GM18907 (cell line): ENCODE results near the gene NGFR.
"Not testable (repeated sequence)": the region's sequence is repeated elsewhere in the genome, so short reads cannot be mapped to it uniquely, and the experiment has no call there.

Experiments used
- ATAC-seq: cut with Tn5 transposase; IDR thresholded peaks from one replicate; pipeline ENCODE4 v1.9.1; 2021; ENCODE audit warnings: mild to moderate bottlenecking, moderate library complexity; ENCODE audit not compliant: unreplicated experiment

NGFR gene

DNA sequence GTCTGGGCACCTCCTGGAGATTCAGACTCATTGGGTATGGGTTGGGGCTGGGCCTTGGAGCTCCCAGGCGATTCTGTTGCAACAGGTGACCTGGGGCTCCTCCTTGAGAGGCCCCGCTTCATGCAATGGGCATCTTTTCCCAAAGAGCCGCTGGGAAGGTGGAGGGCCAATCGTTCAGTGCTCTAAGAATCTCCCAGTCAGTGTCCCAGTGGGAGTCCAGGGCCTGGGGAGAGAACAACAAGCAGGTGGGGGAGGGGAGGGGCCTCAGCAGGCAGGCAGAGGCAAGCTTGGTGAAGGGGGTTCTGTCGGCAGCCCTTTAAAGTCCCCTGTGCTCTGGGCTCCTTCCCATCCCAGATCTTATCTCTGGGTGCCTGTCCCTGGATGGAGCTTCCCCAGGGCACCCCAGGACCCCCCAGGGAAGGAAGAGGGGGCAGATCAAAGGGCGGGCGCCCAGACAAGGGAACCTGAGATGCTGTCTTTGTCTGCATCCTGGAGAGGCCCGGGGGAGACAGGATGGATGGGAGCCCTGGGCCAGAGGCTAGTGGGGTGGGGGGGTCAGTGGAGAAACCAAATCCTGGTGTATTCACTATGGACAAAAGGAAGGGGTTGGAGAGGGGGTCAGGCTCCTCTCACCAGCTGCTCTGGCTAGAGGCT, 50.0 kb downstream of the NGFR start:
- no peak for ATAC-seq

DNA sequence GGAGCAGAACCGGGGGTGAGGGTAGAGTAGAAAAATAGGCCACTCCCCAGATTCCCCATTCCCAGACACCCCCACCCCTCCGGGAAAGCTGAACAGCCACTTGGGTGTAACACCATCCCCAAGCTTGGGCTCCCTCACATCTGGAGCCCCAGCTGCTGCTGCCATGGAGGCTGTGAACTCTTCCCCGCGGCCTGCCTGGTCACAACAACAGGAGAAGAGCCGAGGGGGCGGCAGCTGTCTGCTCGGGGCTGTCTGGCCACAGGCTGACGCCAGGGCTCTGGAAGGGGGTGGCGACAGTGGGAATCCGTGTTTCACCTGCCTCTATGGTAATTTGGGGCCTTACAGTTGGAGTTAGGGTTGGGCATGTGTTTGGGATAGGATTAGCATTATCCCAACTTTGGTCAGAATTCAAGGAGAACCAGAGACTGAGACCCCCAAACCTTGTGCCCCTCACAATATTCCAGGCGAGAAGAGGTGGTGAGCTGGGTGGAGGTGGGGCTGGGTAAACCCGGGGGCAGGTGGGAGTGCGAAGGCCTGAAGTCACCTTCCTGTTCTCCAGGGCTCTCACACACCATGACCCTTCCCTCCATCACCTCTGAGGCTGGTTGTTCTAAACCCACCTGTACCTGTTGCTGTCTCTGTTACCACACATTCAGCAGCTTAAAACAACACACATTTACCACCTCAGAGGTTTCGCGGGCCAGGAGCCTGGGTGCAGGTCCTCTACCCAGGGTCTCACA, 50.9 kb downstream of the NGFR start:
- ATAC-seq, result no peak

DNA sequence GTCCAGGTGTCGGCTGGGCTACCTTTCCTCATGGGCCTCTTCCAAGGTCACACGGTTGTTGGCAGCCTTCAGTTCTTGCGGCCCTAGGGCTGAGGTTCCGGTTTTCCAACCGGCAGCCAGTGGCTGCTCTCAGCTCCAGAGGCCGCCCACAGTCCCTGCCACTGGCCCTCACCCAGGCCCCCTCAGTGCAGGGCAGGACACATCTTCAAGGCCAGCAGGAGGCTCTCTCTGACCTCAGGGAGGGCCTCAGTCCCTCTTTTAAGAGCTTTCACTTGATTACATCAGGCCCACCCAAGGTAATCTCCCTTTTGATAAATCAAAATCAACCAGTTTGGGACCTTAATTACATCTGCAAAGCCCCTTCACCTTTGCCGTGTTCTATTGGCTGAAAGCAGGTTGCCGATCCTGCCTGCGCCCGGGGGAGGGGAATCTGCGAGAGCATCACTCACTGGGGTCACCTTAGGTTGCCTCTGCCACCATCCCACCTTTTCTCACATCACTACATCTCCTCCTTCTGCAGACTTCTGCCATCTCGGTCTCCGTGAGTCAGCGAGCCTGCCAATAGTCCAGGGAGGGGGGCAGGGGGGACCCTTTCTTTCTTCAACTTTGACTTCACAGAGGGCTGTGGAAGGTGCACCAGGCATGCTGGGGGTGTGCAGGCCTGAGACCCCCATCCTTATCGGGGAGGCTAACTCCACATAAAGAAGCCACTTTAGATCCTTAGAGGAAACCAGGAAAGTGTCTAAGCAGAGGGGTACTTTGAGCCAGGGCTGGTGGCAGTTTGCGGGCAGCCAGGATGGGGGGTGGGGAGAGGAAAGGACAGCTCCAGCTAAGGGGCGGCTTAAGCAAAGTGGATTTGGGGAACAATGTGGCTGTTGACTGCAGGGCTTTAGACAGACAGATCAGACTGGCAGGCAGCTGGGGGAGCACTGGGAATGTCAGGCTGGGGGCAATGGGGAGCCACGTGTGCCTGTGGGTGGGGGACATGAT, 51.7 kb downstream of the NGFR start:
- no peak for ATAC-seq

DNA sequence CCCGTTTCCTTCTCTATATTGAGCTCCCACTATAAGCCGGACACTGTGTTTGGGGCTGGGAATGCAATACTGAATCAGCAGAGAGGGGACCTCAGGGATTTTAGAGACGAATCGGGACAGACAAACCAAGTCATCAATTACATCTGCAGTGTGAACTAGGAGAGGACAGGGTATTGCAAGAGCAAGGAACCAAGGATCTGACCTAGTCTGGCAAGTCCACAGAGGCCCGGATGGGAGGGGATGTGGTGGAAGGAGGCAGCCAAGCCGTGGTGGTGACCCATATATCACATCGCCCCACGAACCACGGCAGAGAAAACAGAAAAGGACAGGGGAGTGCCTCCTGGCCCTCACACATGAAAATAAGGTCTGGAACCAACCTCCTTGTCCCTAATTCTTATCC, 52.5 kb downstream of the NGFR start:
- no peak for ATAC-seq

DNA sequence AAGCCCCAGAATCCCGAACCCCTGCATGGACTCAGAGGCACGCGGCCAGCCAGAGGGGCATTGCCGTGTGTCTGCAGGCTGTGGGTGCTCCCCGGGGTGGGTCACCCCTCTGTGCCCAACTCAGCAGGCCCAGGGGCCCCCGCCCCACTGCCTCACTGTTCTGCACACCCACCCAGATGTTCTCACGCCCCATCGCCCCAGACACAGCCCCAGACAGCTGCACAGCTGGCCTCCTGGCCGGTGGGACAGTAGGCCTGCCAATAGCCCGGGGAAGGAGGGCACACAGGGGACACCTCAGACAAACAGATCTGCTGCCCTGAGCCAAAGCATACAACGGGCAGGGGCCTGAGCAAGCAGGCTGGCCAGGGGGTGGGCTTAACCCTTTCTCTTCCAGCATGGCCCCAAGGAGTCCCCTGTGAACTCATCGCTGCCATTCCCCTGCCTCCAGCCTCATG, 53.0 kb downstream of the NGFR start:
- ATAC-seq, result no peak

DNA sequence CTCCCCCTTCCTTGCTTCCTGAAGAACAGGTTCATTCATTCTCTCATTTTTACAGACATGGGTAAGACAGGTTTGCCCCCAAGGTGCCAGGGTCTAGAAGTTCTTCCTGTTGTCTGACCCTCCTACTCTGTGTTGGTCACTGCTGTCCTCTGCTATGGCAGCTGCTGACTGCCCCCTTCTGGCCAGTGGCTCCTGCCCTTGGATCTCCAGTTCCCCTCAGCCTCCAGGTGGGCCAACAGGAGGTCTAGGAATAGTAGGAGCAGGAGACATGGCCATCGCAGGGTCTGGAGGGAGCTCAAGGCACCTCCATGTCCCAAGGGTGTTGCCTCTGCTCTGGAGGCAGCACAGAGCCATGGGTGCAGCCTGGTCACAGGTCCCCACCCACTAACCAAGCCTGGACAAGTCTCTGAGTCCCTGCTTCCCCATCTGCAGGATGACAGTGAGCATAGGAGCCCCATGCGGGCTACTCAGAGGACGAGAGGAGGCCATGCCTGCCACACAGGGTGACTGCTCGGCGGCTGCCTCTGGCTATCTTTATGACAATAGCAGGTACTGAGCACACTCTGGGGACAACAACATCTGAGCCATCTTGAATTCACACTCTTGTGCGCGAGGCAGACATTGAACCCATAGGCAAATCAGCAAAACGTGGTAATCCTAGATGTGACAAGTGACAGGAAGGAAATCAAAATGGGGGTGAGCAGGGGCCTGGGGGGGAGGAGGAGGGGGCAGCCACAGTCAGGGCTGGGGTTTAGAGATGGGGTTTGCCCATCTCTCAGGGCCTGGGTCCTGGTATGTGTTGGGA, 53.6 kb downstream of the NGFR start:
- ATAC-seq, result no peak

DNA sequence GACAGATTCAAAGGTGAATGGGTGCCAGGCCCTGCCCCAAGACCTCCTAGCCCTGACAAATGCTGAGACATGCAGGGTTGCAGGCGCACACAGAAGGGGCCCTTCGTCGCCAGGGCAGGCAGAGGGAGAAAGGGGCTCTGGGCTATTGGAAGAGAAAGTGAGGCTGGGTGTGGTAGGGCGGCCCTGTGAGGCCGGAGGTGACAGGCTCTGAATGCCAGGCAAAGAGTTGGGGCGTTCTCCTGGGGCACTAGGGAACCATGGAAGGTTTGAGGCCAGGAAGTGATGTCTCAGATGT, 54.2 kb downstream of the NGFR start:
- ATAC-seq, result no peak

DNA sequence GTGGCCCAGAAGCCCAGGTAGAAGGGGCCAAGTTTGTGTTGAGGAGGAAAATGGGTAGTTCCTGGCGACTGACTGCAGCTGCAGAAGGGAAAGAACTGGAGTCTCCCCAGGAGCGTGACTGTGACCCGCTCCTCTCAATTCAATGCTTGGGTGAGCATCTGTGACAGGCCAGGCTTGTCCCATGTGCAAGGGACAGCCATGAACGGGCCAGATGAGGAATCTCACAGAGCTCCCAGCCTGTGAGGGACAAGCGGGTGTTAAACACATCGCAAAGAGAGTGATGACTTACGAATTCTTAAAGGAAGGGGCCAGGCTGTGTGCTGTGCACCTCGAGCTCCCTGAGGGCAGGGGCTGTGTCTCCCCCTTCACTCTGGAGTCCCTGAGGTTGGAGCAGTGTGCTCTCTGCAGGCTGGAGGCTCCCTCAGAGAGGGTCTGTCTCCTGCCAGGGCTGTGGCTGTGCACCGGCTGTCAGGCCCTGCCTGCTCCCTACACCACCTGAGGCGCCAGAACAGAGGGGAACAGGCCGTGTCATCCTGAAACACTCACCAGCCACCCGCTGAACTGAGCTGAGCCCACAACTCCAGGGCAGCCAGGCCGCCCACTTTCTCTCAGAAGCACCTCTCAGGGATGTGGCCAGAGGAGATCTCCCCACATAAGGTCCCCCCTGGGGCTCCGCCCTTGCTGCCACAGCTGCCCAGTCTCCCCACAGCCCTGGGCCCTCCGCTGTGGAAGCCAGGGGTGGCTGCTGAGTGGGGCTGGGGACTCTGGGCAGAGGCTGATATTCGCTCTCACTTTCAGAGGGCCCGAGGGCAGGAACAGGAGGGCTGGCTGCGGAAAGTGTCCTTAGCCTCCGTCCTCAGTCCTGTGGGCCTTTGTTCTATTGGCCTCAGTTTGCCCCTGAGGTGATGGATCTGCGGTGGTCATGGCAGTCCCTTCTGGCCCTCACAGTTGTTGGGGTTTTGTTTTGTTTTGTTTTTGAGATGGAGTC, 54.9 kb downstream of the NGFR start:
- ATAC-seq, result no peak

DNA sequence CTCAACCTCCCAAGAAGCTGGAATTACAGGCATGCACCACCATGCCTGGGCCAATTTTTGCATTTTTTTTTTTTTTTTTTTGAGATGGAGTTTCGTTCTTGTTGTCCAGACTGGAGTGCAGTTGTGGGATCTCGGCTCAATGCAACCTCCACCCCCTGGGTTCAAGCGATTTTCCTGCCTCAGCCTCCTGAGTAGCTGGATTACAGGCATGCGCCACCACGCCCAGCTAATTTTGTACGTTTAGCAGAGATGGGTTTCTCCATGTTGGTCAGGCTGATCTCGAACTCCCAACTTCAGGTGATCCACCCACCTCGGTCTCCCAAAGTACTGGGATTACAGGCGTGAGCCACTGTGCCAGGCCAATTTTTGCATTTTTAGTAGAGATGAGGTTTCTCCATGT, 55.7 kb downstream of the NGFR start:
- not testable (repeated sequence) for ATAC-seq

DNA sequence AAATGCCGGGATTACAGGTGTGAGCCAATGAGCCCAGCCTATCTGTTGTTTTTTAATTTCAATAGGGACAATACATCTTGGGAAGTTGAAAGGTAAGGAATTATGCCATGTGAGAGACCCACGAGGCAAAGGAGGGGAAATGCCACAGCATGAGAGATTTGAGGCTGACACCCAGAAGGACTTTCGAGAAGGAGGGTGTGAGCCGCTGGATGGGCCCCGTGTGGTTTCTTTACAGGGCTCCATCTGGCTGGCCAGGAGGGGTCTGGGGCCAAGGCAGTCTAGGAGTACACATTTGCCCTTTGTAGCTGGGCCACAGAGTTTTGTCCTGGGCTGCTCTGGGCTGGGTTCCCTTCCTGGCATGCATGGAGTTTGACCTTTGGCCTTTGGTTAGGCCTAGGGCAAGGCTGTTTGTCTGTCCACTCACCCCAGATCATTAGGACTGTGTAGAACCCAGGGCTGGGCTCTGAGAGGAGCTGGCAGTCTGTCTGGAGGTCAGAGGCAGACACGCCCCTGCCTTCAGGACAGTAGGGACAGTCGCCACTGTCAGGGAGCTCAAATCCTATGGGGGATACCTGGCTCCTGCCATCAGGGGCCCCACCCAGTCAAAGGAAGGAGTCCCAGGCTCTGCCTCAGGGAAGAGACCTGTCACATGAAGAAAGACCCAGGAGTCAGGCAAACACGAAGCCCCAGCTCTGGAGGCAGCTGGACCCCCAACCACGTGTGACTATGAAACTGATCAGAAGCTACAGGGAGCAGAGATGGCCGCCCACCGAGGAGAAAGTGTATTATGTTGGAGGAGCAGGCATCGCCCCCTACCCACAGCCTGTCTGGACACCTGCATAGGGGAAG, 56.4 kb downstream of the NGFR start:
- no peak for ATAC-seq

DNA sequence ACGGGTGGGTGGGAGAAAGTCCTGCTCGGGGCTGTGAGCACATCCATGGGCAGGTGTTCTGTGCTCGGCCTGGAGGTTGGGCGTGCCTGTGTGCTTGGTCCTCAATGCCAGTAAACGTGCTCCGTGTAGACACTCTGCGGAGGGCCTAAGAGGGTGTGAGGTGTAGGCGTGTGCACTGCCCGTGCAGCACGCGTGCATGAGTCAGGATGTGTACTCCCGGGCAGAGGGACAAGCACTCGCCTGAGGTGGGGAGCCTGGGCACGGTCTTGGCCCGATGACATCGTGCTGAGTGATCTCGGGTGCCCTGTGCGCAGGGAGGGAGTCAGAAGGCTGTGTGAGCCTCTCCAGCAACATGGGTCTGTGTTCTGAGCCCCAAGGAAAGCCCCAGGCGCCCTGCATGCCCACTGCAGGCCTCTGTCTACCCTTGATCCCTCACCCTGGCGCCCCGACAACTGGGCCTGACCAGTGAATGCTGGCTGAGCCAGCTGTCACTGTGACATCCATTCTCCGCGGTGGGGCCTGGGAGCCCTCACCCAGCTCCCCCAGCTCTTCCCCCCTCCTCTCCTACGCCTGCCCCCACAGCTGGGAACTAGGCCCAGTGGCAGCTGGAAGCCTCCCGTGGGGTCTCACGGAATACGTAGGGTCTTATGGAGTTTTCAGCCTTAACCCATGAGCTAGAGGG, 57.1 kb downstream of the NGFR start:
- no peak for ATAC-seq

DNA sequence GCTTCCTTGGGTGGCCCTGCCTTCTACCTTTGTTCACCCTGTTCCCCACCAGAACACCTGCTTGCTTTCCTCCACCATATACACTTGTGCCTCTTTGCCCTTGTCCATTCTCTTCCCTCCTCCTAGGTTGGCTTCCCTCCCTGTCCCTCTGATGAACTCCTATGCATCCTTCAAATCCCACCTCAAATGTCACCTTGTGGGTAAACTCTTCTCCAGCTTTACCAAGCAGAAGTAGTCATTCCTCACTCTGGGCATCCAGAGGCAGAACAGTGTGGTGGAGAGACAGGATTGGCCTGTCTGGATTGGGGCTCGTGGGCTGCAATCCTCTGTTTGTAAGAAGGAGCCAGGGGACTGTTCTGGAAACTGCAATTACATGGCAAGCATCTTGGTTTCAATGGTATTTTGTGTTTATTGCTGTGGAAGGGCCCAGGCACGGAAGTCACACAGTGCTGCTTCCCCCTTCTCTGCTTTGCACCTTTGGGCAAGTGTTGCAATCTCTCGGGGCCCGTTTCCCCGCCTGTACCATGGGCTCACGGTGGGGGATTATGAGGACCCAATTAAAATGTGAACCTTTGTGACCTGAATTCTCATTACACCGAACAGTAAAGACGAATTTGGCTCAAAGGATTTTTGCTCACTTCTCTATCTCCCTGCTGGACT, 58.7 kb downstream of the NGFR start:
- ATAC-seq, result no peak

DNA sequence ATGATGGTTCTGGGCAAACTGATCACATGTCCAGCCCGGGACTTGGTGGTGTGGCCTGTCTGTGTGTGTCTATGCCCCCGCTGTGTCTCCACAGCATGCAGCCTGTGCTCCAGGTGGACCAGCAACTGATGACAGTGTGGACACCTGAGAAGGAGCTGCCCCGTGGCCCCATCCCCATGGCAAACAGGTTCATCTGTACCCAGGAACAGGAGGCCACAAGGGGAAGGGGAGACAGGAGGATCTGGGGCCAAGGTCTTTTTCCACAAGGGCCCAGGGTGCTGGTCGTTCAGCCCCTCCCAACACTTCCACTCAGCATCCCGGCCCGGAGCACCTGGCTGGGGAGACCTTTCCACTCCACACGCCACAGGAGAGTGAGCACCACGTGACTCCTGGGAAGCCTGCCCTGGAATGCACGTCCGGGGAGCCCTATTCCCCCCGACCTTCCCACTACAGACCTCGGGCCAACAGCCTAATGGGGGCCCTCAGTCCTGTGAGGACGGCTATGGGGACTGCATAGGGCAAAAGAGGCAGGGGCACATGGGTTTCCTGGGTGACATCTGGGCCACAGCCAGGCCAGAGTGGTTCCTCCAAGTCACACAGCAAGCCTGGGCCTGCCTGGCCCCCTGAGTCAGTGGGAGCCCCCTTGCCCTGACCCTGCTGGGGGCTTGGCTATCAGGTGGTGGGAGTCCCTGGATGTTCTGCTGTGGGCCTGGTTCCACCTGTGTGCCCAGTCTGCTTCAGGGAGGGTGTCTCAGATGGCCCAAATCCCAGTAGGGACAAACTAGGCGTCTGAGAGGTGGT, 59.8 kb downstream of the NGFR start:
- no peak for ATAC-seq

DNA sequence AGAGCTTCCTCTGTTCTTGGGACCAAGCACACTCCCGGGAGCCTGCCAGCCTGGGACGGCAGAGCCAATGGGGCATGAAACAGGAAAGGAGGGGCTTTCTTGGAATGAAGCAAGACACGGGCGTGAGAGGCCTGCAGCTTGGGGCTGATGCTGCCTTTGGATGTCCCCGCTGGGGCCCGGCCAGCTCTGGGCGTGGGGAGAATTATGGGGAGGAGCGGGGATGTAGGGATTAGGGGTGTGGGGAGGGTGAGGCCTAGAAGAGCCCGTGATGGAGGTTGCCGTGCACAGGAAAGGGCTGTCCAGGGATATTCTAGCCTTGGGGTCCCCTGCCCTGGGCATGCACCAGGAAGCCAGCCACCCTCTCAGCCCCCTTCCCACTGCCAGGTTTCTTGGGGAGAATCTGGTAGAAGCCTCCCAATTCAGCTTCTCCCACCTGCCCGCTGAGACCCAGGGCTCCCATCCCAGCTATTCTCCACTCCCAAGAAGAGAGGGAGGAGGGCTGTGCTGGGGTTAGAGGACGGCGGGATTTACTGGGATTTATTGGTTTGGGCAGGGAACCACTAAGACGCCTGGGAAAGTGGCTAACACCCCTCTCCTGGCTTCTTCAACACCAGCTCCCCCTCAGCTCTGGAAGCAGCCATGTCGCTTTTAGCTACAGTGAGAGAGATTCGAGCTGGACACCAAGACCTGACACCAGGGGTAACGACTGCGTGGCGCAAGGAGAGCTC, 60.6 kb downstream of the NGFR start:
- ATAC-seq, result no peak

DNA sequence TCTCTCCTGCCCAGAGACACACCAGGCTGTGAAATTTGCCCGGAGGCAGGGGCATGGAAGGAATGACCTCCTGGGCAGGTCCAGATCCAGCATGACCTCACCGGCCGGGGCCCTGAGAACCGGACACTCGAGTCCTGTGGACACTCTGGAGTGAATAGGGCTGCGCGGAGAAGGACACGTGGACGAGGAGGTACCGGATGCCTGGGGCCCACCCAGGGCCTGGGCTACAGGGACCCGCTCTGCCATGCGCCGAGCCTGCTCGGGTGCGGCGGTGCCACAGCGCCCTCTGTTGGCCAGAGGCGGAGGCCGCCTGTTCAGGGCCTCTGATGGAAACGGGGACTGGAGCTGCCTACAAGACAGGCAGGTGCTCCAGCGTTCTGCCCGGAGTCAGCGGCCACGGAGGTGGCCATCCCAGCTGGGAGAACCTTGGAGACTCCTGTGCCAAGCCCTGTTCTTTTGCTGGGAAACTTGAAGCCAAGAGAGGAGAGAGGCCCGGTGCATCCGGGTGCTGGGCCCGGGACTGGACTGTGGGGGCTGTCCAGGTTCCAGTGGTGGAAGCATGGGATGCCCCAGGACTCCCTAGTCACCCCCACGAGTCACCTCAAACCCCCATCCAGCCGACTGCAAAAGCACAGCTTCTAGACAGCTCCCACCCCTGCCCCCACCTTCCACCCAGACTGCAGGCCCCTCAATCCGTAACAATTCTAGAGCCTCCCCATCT, 61.3 kb downstream of the NGFR start:
- ATAC-seq, result peak; percentile 58
